ENCODE data around the gene SLC2A6.

Gene SLC2A6

DNA sequence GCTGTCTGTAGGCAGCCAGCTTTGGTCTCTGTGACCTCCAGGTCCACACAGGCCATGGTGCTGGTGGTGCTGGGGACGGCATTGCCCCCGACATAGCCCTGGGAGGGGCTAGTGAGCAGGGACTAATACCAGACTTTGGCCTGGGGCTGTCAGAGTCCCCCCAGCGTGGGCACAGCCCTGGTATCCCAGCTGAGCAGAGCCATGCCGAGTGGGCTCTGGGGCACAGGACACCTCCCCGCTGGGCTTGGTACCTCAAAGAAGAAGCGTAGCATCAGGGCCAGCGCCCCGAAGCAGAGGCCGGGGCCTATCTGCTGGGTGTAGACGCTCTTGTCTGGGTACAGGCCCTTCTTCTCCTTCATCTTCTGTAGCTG, 36.3 kb upstream of the SLC2A6 start:
- no peak for DNase-seq (ENCODE audit: low read depth, low spot score)
- Histone ChIP-seq H3K36me3 (ENCODE audit: control insufficient read depth, insufficient read depth, low read length) (no peaks in the 10 kb centered on the region; the same call in 1 of the 2 replicates), H3K9me3 (ENCODE audit: control insufficient read depth, insufficient read depth, low read length) (no peaks in the 10 kb centered on the region), H3K27me3 (ENCODE audit: control insufficient read depth, insufficient read depth, low read length) (no peaks in the 10 kb centered on the region), H3K4me1 (ENCODE audit: control insufficient read depth, insufficient read depth, low read length) (peaks cover 8% of the 10 kb centered on the region), H3K4me3 (ENCODE audit: low read length) (no peak overlapping the region), H3K27ac (ENCODE audit: low read length) (no peak overlapping the region)
- no CpG with 5 or more reads among the region's 10 CpGs for WGBS (ENCODE audit: insufficient coverage, insufficient read length)

DNA sequence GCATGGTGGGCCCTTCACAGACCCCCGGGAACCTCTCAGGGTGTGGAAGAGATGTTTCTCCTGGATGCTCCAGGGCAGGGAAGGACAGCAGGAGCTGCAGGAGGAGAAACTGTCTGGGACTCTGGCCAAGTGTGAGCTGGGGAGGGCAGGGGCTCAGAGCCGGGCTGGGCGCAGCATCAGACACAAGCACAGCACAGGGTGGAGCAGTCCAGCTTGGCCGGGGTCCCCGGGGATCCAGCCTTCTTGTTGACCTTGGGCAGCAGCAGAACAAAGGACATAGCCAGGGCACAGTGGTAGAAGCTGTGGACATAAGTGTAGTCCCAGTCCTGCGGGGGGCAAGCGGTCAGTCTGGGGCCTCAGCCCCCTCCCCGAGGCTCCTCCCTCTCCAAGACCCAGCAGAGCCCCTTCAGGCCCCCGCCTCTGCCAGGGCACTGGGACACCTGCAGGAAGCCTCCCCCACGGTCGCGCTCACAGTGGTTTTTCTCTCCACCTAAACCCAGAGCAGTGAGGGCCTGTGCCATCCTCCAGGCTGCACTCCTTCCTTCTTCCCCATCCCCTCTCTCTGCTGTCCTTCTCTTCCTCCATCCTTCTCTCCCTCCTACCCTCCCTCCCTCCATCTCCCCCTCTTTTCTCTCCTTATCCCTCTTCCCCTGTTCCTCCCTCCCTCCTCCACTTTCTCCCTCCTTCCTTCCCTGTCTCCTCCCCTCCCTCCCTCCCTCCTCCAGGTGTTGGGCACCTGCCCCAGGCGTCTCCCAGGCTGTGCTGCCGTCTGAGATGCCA, 35.8 kb upstream of the SLC2A6 start:
- Histone ChIP-seq H3K27ac (ENCODE audit: low read length) (no peak overlapping the region), H3K27me3 (ENCODE audit: control insufficient read depth, insufficient read depth, low read length) (no peaks in the 10 kb centered on the region), H3K36me3 (ENCODE audit: control insufficient read depth, insufficient read depth, low read length) (no peaks in the 10 kb centered on the region; the same call in 1 of the 2 replicates), H3K9me3 (ENCODE audit: control insufficient read depth, insufficient read depth, low read length) (no peaks in the 10 kb centered on the region), H3K4me1 (ENCODE audit: control insufficient read depth, insufficient read depth, low read length) (peaks cover 9% of the 10 kb centered on the region), H3K4me3 (ENCODE audit: low read length) (no peak overlapping the region)
- no peak for DNase-seq (ENCODE audit: low read depth, low spot score)
- no CpG with 5 or more reads among the region's 14 CpGs for WGBS (ENCODE audit: insufficient coverage, insufficient read length)

DNA sequence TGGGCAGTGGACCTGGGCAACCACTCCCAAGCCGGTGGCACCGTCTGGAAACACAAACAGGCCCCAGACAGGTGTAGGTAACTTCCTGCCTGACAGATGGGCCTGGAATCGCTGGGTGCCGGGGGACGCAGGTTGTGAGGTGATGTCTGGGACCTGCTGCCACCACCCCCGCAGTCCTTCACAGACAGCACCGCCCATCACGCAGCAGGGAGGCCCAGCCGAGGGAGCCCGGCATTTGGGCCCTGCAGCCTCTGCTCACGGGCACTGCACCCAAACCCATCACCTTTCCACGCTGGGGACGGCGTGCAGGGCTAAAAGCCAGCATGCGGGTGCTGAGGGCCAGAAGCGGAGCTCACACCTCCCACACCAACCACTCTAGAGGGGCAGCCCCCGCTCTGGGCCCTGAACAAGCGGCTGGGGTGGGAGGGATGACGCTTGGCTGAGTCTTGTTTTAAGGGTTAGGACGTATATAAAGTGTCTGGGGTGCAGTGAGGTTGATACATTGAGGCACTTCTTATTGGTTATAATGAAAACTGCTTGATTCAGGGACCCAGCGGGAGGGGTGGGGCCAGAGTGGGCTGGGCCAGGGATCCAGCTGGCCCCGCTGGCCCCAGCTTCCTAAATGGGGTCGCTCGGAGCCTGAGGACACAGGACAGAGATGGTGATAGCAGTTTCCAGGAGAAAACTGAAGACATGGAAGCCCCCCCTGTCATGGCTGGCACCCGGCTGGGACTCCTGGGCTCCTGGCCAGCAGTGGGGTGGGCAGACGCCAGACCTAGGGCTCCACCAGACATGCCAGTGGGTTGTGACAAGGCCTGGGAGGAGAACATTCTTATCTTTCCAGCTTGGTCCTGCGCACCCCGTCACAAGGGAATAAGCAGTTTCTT, 34.6 kb upstream of the SLC2A6 start:
- Histone ChIP-seq H3K4me3 (ENCODE audit: low read length) (no peak overlapping the region), H3K27me3 (ENCODE audit: control insufficient read depth, insufficient read depth, low read length) (no peaks in the 10 kb centered on the region), H3K4me1 (ENCODE audit: control insufficient read depth, insufficient read depth, low read length) (peaks cover 11% of the 10 kb centered on the region), H3K9me3 (ENCODE audit: control insufficient read depth, insufficient read depth, low read length) (no peaks in the 10 kb centered on the region), H3K27ac (ENCODE audit: low read length) (no peak overlapping the region), H3K36me3 (ENCODE audit: control insufficient read depth, insufficient read depth, low read length) (no peaks in the 10 kb centered on the region; the same call in 1 of the 2 replicates)
- WGBS (ENCODE audit: insufficient coverage, insufficient read length), result no CpG with 5 or more reads among the region's 28 CpGs
- no peak for DNase-seq (ENCODE audit: low read depth, low spot score)

DNA sequence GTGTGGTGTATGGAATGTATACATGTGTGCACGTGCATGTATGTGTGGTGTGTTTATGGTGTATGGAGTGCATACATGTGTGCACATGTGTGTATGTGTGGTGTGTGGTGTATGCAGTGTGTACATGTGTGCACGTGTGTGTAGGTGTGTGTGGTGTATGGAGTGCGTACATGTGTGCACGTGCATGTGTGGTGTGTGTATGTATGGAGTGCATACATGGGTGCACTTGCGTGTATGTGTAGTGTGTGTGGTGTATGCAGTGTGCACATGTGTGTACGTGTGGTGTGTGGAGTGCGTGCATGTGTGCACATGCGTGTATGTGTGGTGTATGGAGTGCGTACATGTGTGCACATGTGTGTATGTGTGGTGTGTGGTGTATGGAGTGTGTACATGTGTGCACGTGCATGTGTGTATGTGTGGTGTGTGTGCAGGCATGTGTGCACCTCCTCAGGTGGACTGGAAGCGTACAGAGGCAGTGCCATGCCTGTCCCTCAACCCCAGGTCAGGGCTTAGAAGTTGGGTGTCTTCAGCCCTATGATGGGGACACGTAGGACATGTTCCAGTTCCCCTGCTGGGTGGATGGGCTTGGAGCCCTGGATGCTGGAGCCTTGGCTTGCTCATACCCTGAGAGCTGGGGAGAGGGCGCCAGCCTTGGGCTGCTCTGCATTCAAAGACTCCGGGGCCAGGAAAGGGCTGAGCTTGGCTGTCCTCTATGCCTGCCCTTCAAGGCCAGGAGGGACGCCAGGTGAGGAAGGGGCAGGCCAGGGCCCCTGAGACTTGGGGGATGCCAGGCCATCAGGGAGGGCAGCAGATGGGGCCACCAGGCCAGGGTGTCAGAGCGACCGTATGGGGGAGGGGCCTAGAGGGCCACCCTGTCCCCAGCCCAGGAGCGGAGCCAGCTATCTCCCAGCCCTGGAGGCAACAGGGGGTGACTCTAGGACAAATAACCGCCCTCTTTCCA, 33.6 kb upstream of the SLC2A6 start:
- H3K4me3 ChIP-seq (ENCODE audit: low read length), result no peak overlapping the region
- no peaks in the 10 kb centered on the region for H3K9me3 ChIP-seq (ENCODE audit: control insufficient read depth, insufficient read depth, low read length)
- no peaks in the 10 kb centered on the region for H3K27me3 ChIP-seq (ENCODE audit: control insufficient read depth, insufficient read depth, low read length)
- H3K4me1 ChIP-seq (ENCODE audit: control insufficient read depth, insufficient read depth, low read length), result peaks cover 11% of the 10 kb centered on the region
- no peak overlapping the region for H3K27ac ChIP-seq (ENCODE audit: low read length)
- no CpG with 5 or more reads among the region's 19 CpGs for WGBS (ENCODE audit: insufficient coverage, insufficient read length)
- DNase-seq (ENCODE audit: low read depth, low spot score), result no peak
- H3K36me3 ChIP-seq (ENCODE audit: control insufficient read depth, insufficient read depth, low read length), result no peaks in the 10 kb centered on the region; the same call in 1 of the 2 replicates

DNA sequence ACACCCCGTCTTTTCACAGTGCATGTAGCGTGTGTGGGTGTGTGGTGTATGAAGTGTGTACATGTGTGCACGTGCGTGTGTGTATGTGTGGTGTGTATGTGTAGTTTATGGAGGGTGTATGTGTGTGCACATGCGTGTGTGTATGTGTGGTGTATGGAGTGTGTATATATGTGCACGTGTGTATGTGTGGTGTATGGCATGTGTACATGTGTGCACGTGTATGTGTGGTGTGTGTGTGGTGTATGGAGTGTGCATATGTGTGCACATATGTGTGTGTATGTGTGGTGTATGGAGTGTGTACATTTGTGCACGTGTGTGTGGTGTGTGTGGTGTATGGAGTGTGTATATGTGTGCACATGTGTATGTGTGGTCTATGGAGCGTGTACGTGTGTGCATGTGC, 32.7 kb upstream of the SLC2A6 start:
- no peaks in the 10 kb centered on the region for H3K36me3 ChIP-seq (ENCODE audit: control insufficient read depth, insufficient read depth, low read length)
- H3K27ac ChIP-seq (ENCODE audit: low read length), result no peak overlapping the region
- H3K4me1 ChIP-seq (ENCODE audit: control insufficient read depth, insufficient read depth, low read length), result peaks cover 11% of the 10 kb centered on the region
- no peak for DNase-seq (ENCODE audit: low read depth, low spot score)
- WGBS (ENCODE audit: insufficient coverage, insufficient read length), result 100% methylated on average over 5 of the region's 10 CpGs
- no peak overlapping the region for H3K4me3 ChIP-seq (ENCODE audit: low read length)
- no peaks in the 10 kb centered on the region for H3K9me3 ChIP-seq (ENCODE audit: control insufficient read depth, insufficient read depth, low read length)
- no peaks in the 10 kb centered on the region for H3K27me3 ChIP-seq (ENCODE audit: control insufficient read depth, insufficient read depth, low read length)

DNA sequence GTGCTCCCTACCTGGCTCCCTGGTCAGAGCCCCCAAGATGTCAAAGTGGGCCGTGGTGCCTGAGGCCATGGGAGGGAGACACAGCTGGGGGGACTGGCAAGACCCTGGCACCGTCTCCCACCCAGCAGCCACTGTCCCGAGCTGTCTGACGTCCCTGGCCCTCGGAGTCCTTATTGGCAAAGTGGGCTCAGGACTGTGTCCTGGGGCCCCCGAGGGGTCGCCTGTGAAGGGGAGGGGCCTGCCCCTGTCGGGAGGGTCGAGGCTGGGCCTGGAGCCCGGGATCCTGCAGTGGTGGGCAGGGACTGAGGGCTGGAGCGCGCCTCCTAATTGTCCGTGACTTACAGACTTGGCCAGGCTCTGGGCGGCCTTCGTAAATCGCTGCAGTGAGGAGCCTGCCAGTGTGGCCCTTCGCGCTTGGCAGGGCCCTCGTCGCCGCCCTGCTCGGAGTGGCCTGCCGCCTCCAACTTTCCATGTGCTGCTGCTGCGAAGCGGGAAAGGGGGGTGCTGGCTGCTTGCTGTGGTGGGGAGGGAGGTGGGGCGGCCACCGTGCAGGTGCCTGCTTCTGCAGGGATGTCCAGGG, 32.1 kb upstream of the SLC2A6 start:
- H3K9me3 ChIP-seq (ENCODE audit: control insufficient read depth, insufficient read depth, low read length), result no peaks in the 10 kb centered on the region
- no peaks in the 10 kb centered on the region for H3K36me3 ChIP-seq (ENCODE audit: control insufficient read depth, insufficient read depth, low read length)
- DNase-seq (ENCODE audit: low read depth, low spot score), result no peak
- WGBS (ENCODE audit: insufficient coverage, insufficient read length), result no CpG with 5 or more reads among the region's 27 CpGs
- H3K4me1 ChIP-seq (ENCODE audit: control insufficient read depth, insufficient read depth, low read length), result peaks cover 11% of the 10 kb centered on the region
- no peaks in the 10 kb centered on the region for H3K27me3 ChIP-seq (ENCODE audit: control insufficient read depth, insufficient read depth, low read length)
- no peak overlapping the region for H3K27ac ChIP-seq (ENCODE audit: low read length)
- H3K4me3 ChIP-seq (ENCODE audit: low read length), result no peak overlapping the region

DNA sequence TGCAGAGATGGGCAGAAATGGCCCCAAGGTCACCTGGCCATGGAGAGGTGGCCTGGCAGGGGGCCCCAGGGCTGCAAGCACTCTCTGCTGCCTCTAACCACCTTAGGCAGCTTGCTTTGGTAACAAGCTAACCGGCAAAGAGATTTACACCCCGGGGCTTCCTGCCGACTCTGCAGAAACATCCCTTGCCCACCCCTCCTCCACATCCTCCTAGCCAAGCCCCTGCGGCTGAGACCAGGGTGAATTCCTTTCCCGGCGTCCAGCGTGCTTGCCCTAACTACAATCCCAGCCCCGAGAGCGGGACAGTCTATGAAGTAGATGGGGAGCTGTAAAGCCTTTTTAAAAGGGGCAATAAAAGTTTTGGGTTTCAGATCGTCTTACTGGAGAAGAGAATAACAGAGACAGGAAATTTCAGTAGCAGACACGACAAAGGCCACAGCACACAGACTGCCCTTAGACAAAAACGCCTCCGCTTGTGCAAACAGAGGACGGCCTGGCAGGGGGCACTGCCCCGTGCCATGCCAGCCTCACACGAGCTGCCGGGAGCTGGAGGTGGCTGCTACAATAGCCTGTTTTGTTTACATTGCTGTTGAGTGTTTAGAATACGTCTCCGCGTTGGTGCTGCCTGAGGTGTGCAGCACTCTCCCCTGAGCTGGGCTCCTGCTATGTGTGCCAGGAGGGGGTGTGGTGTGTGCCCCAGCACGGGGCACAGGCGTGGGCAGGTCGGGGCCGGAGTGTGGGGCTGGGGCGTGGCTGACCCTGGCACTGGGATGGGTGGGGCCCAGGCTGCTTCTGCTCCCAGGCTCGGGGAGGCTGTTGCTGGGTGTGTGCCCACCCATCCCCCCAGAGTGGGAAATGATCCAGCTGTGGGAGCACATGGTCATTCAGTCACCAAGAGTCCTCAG, 30.5 kb upstream of the SLC2A6 start:
- Histone ChIP-seq H3K36me3 (ENCODE audit: control insufficient read depth, insufficient read depth, low read length) (no peaks in the 10 kb centered on the region), H3K9me3 (ENCODE audit: control insufficient read depth, insufficient read depth, low read length) (no peaks in the 10 kb centered on the region), H3K4me1 (ENCODE audit: control insufficient read depth, insufficient read depth, low read length) (peaks cover 11% of the 10 kb centered on the region), H3K4me3 (ENCODE audit: low read length) (no peak overlapping the region), H3K27ac (ENCODE audit: low read length) (no peak overlapping the region), H3K27me3 (ENCODE audit: control insufficient read depth, insufficient read depth, low read length) (no peaks in the 10 kb centered on the region)
- no peak for DNase-seq (ENCODE audit: low read depth, low spot score)
- no CpG with 5 or more reads among the region's 26 CpGs for WGBS (ENCODE audit: insufficient coverage, insufficient read length)

DNA sequence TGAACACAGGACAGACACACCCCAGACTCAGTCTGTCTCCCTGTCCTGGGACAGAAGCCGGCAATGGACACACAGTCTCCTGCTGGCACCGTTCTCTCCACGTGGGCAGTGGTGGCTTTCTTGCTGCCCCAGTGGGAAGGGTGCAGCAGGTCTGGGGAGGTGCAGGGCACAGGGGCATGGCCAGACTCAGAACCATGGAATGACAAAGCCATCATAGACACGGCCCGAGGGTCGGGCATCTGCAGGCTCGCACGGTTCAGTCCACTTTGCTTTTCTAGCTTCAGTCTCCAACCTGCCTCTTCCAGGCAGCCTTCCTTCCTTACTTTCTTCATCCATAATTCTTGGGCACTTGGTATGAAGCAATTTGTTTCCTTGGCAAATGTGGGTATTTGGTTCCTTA, 29.1 kb upstream of the SLC2A6 start:
- no peak overlapping the region for H3K27ac ChIP-seq (ENCODE audit: low read length)
- WGBS (ENCODE audit: insufficient coverage, insufficient read length), result no CpG with 5 or more reads among the region's 8 CpGs
- H3K27me3 ChIP-seq (ENCODE audit: control insufficient read depth, insufficient read depth, low read length), result no peaks in the 10 kb centered on the region
- peaks cover 9% of the 10 kb centered on the region; the same call in 1 of the 2 replicates for H3K4me1 ChIP-seq (ENCODE audit: control insufficient read depth, insufficient read depth, low read length)
- no peak for DNase-seq (ENCODE audit: low read depth, low spot score)
- H3K36me3 ChIP-seq (ENCODE audit: control insufficient read depth, insufficient read depth, low read length), result no peaks in the 10 kb centered on the region
- no peaks in the 10 kb centered on the region for H3K9me3 ChIP-seq (ENCODE audit: control insufficient read depth, insufficient read depth, low read length)
- no peak overlapping the region for H3K4me3 ChIP-seq (ENCODE audit: low read length)

DNA sequence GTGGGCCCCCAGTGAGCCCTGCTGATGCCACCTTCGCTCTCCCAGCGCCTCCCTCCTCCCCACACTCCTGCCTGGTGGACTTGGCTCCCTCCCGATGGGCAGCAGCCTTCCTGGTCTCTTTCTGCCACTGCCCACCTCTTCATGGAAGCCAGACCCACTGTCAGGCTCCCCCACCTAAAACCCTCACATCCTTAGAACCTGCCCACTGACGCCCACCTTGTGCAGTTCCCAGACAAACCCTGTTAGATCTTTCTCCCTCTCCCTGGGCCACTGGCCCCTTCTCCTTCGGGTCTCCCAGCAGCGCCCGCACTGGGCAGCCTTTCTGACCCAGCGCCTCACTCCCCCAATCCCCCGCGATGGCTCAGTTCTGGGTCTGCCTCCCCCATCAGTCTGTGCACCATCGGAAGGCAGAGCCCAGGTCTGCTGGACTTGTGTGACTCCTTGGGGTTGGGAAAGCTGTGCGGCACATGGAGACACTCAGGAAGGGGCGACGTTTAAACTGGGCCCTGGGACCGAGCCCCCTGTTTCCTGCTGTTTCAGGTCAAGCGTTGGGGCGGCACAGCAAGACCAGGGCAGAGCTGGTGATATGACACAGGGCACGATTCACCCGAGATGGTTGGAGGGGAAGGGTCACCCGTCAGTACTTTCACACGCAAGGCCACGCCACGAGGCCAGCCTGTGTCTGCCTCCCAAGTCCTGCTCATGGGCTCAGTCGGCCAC, 28.5 kb upstream of the SLC2A6 start:
- Histone ChIP-seq H3K36me3 (ENCODE audit: control insufficient read depth, insufficient read depth, low read length) (no peaks in the 10 kb centered on the region), H3K27me3 (ENCODE audit: control insufficient read depth, insufficient read depth, low read length) (no peaks in the 10 kb centered on the region), H3K4me3 (ENCODE audit: low read length) (no peak overlapping the region), H3K4me1 (ENCODE audit: control insufficient read depth, insufficient read depth, low read length) (peaks cover 5% of the 10 kb centered on the region; the same call in 1 of the 2 replicates), H3K9me3 (ENCODE audit: control insufficient read depth, insufficient read depth, low read length) (no peaks in the 10 kb centered on the region), H3K27ac (ENCODE audit: low read length) (no peak overlapping the region)
- DNase-seq (ENCODE audit: low read depth, low spot score), result no peak
- WGBS (ENCODE audit: insufficient coverage, insufficient read length), result no CpG with 5 or more reads among the region's 24 CpGs

All from iPS DF 6.9 (cell line).